SK-N-SH treated with all-trans-retinoic acid at 6 μM for 48 hours (cell line): ENCODE data around the gene PPP4R3A.
"Not testable (repeated sequence)": the region's sequence is repeated elsewhere in the genome, so short reads cannot be mapped to it uniquely, and the experiment has no call there.

Source experiments
- ATAC-seq: fragments of 200-7000 bp; cut with Tn5 transposase; 3 replicates; pipeline ENCODE4 v1.9.1; 2020; ENCODE audit warnings: mild to moderate bottlenecking, moderate library complexity
- ARNTL ChIP-seq: fragments of 450-650 bp; formaldehyde crosslinking; IDR thresholded peaks from 2 replicates; pipeline ENCODE4 v1.5.0; 2020; ENCODE audit warnings: low read depth, mild to moderate bottlenecking, moderate library complexity, borderline replicate concordance
- BACH2 ChIP-seq: fragments of 250-450 bp; sonication (Bioruptor Pico); IDR thresholded peaks from 2 replicates; pipeline ENCODE4 v1.9.0; 2021; ENCODE audit warnings: mild to moderate bottlenecking, borderline replicate concordance
- CSDC2 ChIP-seq: fragments of 250-450 bp; sonication (Bioruptor Pico); IDR thresholded peaks from 2 replicates; pipeline ENCODE4 v1.5.0; 2020; ENCODE audit warnings: mild to moderate bottlenecking, moderate library complexity
- CSRNP3 ChIP-seq: fragments of 250-450 bp; sonication (Bioruptor Pico); IDR thresholded peaks from 2 replicates; pipeline ENCODE4 v1.5.1; 2021; ENCODE audit warnings: mild to moderate bottlenecking, moderate library complexity
- ESRRG ChIP-seq: fragments of 250-450 bp; sonication (Bioruptor Pico); IDR thresholded peaks from 2 replicates; pipeline ENCODE4 v1.6.1; 2021; ENCODE audit warnings: mild to moderate bottlenecking
- GLIS3 ChIP-seq: fragments of 250-450 bp; sonication (Bioruptor Pico); IDR thresholded peaks from 2 replicates; pipeline ENCODE4 v1.5.0; 2020; ENCODE audit warnings: mild to moderate bottlenecking, moderate library complexity
- ISL1 ChIP-seq: fragments of 250-450 bp; sonication (Bioruptor Pico); IDR thresholded peaks from 2 replicates; pipeline ENCODE4 v2.1.2; 2022; ENCODE audit warnings: mild to moderate bottlenecking, moderate library complexity
- OSR1 ChIP-seq: fragments of 250-450 bp; sonication (Bioruptor Pico); IDR thresholded peaks from 2 replicates; pipeline ENCODE4 v1.8.0; 2022; ENCODE audit warnings: moderate library complexity, mild to moderate bottlenecking, inconsistent platforms
- POU6F1 ChIP-seq: fragments of 250-450 bp; sonication (Bioruptor Pico); IDR thresholded peaks from 2 replicates; pipeline ENCODE4 v1.8.0; 2021; ENCODE audit warnings: low read depth, mild to moderate bottlenecking, moderate library complexity, borderline replicate concordance
- PPARA ChIP-seq: fragments of 250-450 bp; sonication (Bioruptor Pico); IDR thresholded peaks from 2 replicates; pipeline ENCODE4 v1.5.0; 2020; ENCODE audit warnings: mild to moderate bottlenecking, borderline replicate concordance
- RARB ChIP-seq: fragments of 250-450 bp; sonication (Bioruptor Pico); IDR thresholded peaks from 2 replicates; pipeline ENCODE4 v1.8.0; 2021; ENCODE audit warnings: mild to moderate bottlenecking, moderate library complexity
- TCF4 ChIP-seq: fragments of 250-450 bp; sonication (Bioruptor Pico); IDR thresholded peaks from 2 replicates; pipeline ENCODE4 v1.8.0; 2021; ENCODE audit warnings: mild to moderate bottlenecking, moderate library complexity, borderline replicate concordance
- ZC3H10 ChIP-seq: fragments of 250-450 bp; sonication (Bioruptor Pico); IDR thresholded peaks from 2 replicates; pipeline ENCODE4 v1.5.1; 2021; ENCODE audit warnings: mild to moderate bottlenecking, moderate library complexity
- ZFP3 ChIP-seq: fragments of 250-450 bp; sonication (Bioruptor Pico); IDR thresholded peaks from 2 replicates; pipeline ENCODE4 v1.5.0; 2020; ENCODE audit warnings: mild to moderate bottlenecking, moderate library complexity
- ZFP30 ChIP-seq: fragments of 450-650 bp; formaldehyde crosslinking; IDR thresholded peaks from 2 replicates; pipeline ENCODE4 v1.5.0; 2022; ENCODE audit warnings: mild to moderate bottlenecking, moderate library complexity
- ZNF8 ChIP-seq: fragments of 450-650 bp; formaldehyde crosslinking; IDR thresholded peaks from 2 replicates; pipeline ENCODE4 v1.5.0; 2020; ENCODE audit warnings: mild to moderate bottlenecking, moderate library complexity
- TF ChIP-seq, protein P1 (sequence below): fragments of 250-450 bp; sonication (Bioruptor Pico); IDR thresholded peaks from 2 replicates; pipeline ENCODE4 v1.5.0; 2020; ENCODE audit warnings: mild to moderate bottlenecking, moderate library complexity
- TF ChIP-seq, protein P2 (sequence below): fragments of 250-450 bp; sonication (Bioruptor Pico); IDR thresholded peaks from 2 replicates; pipeline ENCODE4 v1.8.0; 2020; ENCODE audit warnings: mild to moderate bottlenecking, moderate library complexity, borderline replicate concordance

Gene PPP4R3A

GRCh38 chr14:91429385-91429784, 80.7 kb downstream of the PPP4R3A start:
- TF ChIP-seq RARB (no peak), TCF4 (no peak), ZFP3 (CRISPR knock-in tag) (no peak), CSRNP3 (CRISPR knock-in tag) (no peak), GLIS3 (CRISPR knock-in tag) (no peak), ZNF8 (CRISPR knock-in tag) (no peak), ESRRG (no peak), BACH2 (CRISPR knock-in tag) (no peak), ZC3H10 (no peak), ISL1 (no peak)
- TF ChIP-seq, protein P1, sequence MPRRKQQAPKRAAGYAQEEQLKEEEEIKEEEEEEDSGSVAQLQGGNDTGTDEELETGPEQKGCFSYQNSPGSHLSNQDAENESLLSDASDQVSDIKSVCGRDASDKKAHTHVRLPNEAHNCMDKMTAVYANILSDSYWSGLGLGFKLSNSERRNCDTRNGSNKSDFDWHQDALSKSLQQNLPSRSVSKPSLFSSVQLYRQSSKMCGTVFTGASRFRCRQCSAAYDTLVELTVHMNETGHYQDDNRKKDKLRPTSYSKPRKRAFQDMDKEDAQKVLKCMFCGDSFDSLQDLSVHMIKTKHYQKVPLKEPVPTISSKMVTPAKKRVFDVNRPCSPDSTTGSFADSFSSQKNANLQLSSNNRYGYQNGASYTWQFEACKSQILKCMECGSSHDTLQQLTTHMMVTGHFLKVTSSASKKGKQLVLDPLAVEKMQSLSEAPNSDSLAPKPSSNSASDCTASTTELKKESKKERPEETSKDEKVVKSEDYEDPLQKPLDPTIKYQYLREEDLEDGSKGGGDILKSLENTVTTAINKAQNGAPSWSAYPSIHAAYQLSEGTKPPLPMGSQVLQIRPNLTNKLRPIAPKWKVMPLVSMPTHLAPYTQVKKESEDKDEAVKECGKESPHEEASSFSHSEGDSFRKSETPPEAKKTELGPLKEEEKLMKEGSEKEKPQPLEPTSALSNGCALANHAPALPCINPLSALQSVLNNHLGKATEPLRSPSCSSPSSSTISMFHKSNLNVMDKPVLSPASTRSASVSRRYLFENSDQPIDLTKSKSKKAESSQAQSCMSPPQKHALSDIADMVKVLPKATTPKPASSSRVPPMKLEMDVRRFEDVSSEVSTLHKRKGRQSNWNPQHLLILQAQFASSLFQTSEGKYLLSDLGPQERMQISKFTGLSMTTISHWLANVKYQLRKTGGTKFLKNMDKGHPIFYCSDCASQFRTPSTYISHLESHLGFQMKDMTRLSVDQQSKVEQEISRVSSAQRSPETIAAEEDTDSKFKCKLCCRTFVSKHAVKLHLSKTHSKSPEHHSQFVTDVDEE (CRISPR knock-in tag), result no peak
- TF ChIP-seq, all 23 proteins: peak for 0
- no peak for ATAC-seq

- not testable (repeated sequence) for ATAC-seq
These were observed 81.2 kb downstream of the PPP4R3A start for GRCh38 chr14:91428931-91429330.

DNA sequence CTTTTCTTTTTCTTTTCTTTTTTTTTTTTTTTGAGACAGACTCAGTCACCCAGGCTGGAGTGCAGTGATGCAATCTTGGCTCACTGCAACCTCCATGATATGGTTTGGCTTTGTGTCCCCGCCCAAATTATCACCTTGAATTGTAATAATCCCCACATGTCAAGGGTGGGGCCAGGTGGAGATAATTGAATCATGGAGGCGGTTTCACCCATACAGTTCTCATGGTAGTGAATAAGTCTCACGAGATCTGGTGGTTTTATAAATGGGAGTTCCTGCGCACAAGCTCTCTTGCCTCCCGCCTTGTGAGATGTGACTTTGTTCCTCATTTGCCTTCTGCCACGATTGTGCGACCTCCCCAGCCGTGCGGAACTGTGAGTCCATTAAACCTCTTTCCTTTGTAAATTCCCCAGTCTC, 84.6 kb downstream of the PPP4R3A start:
- not testable (repeated sequence) for ATAC-seq

GRCh38 chr14:91424813-91425530, 85.1 kb downstream of the PPP4R3A start:
- TF ChIP-seq TCF4 (no peak), POU6F1 (CRISPR knock-in tag) (no peak), ZFP30 (CRISPR knock-in tag) (no peak), GLIS3 (CRISPR knock-in tag) (no peak), CSRNP3 (CRISPR knock-in tag) (no peak), PPARA (no peak)
- TF ChIP-seq, protein P1 (CRISPR knock-in tag), result no peak
- no peak for ATAC-seq

GRCh38 chr14:91420686-91421085, 89.4 kb downstream of the PPP4R3A start:
- no peak for TF ChIP-seq ZFP30 (CRISPR knock-in tag)
- TF ChIP-seq GLIS3 (CRISPR knock-in tag), result no peak
- TF ChIP-seq ARNTL (CRISPR knock-in tag), result no peak
- no peak for TF ChIP-seq RARB
- TF ChIP-seq, protein P2, sequence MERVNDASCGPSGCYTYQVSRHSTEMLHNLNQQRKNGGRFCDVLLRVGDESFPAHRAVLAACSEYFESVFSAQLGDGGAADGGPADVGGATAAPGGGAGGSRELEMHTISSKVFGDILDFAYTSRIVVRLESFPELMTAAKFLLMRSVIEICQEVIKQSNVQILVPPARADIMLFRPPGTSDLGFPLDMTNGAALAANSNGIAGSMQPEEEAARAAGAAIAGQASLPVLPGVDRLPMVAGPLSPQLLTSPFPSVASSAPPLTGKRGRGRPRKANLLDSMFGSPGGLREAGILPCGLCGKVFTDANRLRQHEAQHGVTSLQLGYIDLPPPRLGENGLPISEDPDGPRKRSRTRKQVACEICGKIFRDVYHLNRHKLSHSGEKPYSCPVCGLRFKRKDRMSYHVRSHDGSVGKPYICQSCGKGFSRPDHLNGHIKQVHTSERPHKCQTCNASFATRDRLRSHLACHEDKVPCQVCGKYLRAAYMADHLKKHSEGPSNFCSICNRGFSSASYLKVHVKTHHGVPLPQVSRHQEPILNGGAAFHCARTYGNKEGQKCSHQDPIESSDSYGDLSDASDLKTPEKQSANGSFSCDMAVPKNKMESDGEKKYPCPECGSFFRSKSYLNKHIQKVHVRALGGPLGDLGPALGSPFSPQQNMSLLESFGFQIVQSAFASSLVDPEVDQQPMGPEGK, result no peak
- TF ChIP-seq CSDC2 (CRISPR knock-in tag), result no peak
- no peak for TF ChIP-seq OSR1 (CRISPR knock-in tag)
- TF ChIP-seq ZNF8 (CRISPR knock-in tag), result no peak
- ATAC-seq, result no peak
